HL-60 (cell line): ENCODE results near the gene PRRG2.

Experiments used
- DNase-seq, 2 experiments: peaks; one replicate each; pipeline ENCODE4 v3.0.0-alpha.2; 2010 to 2020; ENCODE audit warnings: low read depth in 1 of 2, low spot score in 1 of 2
- H3K27ac ChIP-seq: fragments of 250-450 bp; sonication (Bioruptor Pico); replicated peaks from 2 replicates; pipeline ENCODE4 v1.5.1; 2020; ENCODE audit warnings: mild to moderate bottlenecking, moderate library complexity
- H3K27me3 ChIP-seq: fragments of 250-450 bp; sonication (Bioruptor Pico); 2 replicates; pipeline ENCODE4 v1.5.1; 2021; ENCODE audit warnings: mild to moderate bottlenecking, moderate library complexity; ENCODE audit not compliant: insufficient read depth, poor library complexity, severe bottlenecking
- H3K4me3 ChIP-seq: replicated peaks from 2 replicates; pipeline ENCODE4 v1.5.1; 2011; ENCODE audit warnings: mild to moderate bottlenecking, control low read depth, low read length; ENCODE audit not compliant: insufficient read depth
- CTCF ChIP-seq: IDR thresholded peaks from one replicate; pipeline ENCODE4 v1.5.1; 2011; ENCODE audit warnings: low read length, control low read depth, inconsistent platforms; ENCODE audit not compliant: insufficient read depth
- GABPA ChIP-seq: IDR thresholded peaks from 2 replicates; pipeline ENCODE4 v1.6.1; 2012; ENCODE audit warnings: low read depth
- POLR2AphosphoS5 ChIP-seq: IDR thresholded peaks from 2 replicates; pipeline ENCODE4 v1.6.1; 2012; ENCODE audit warnings: low read depth
- REST ChIP-seq: IDR thresholded peaks from 2 replicates; pipeline ENCODE4 v1.6.1; 2012; ENCODE audit warnings: low read depth; ENCODE audit not compliant: insufficient replicate concordance
- SPI1 ChIP-seq: IDR thresholded peaks from 2 replicates; pipeline ENCODE4 v1.6.1; 2012; ENCODE audit warnings: low read depth, mild to moderate bottlenecking, borderline replicate concordance

PRRG2 gene

GRCh38 chr19:49601482-49602038 is 20.4 kb downstream of the PRRG2 start:
- no peak overlapping the region for H3K4me3 ChIP-seq
- DNase-seq: no peak
- H3K27me3 ChIP-seq: no peaks in the 10 kb centered on the region
- no peak for TF ChIP-seq REST
- TF ChIP-seq POLR2AphosphoS5: no peak
- TF ChIP-seq GABPA: no peak
- TF ChIP-seq SPI1: no peak
- TF ChIP-seq CTCF: no peak
- no peak overlapping the region for H3K27ac ChIP-seq

GRCh38 chr19:49602806-49603205 is 21.7 kb downstream of the PRRG2 start:
- H3K27me3 ChIP-seq: no peaks in the 10 kb centered on the region
- TF ChIP-seq SPI1 (no peak), GABPA (no peak), REST (no peak), CTCF (no peak), POLR2AphosphoS5 (no peak)
- no peak overlapping the region for H3K4me3 ChIP-seq
- H3K27ac ChIP-seq: no peak overlapping the region
- no peak for DNase-seq

GRCh38 chr19:49605605-49606004 is 24.5 kb downstream of the PRRG2 start:
- no peak for TF ChIP-seq CTCF
- no peak for TF ChIP-seq REST
- no peak for TF ChIP-seq POLR2AphosphoS5
- no peak for TF ChIP-seq SPI1
- TF ChIP-seq GABPA: no peak
- Histone ChIP-seq H3K27me3 (no peaks in the 10 kb centered on the region), H3K27ac (no peak overlapping the region), H3K4me3 (no peak overlapping the region)
- no peak for DNase-seq
